Neural cell (in vitro differentiated cells): ENCODE data around the gene VBP1. TPM values are rescaled to one million over a fixed set of nuclear protein-coding genes. Genes with fewer than 3 reads are reported as not detected.

Experiments
- polyA plus RNA-seq: library from polyadenylated mRNA; depleted of rRNA; stranded (reverse); fragments of >200 nt; gene quantifications from 2 replicates; pipeline ENCODE4 v1.2.3, GENCODE V29; 2014

Gene VBP1
- polyA plus RNA-seq, 1 donor from 2014 or later, result 369 TPM

Other genes with a start within 250 kb of the VBP1 start
- 2.1 TPM in 2 replicates for gene F8, start 193.7 kb upstream of the VBP1 start, polyA plus RNA-seq
- 139 and 141 TPM in 2 replicates for gene FUNDC2, start 189.6 kb upstream of the VBP1 start, polyA plus RNA-seq
- gene CMC4, start 145.3 kb upstream of the VBP1 start, polyA plus RNA-seq, result 15.7 and 16.4 TPM in 2 replicates
- gene MTCP1, start 145.3 kb upstream of the VBP1 start, polyA plus RNA-seq, result 1.1 and 2.4 TPM in 2 replicates
- 17.2 and 28.1 TPM in 2 replicates for gene BRCC3, start 145.0 kb upstream of the VBP1 start, polyA plus RNA-seq
- gene RAB39B, start 48.0 kb downstream of the VBP1 start, polyA plus RNA-seq, result 26.2 and 27.4 TPM in 2 replicates
- gene CLIC2, start 118.2 kb downstream of the VBP1 start, polyA plus RNA-seq, result 2.9 and 5.8 TPM in 2 replicates
- gene F8A2, start 165.6 kb downstream of the VBP1 start, polyA plus RNA-seq, result not detected in 2 replicates
- gene F8A3, start 242.2 kb downstream of the VBP1 start, polyA plus RNA-seq, result not detected in 2 replicates